IMR-90 (cell line): Measurements from ENCODE around the gene TRIM2.

Experiments used
- BHLHE40 ChIP-seq: fragments of 150-350 bp; IDR thresholded peaks from 2 replicates; pipeline ENCODE4 v1.6.1; 2016; ENCODE audit warnings: mild to moderate bottlenecking, low read depth, low read length
- CEBPB ChIP-seq: IDR thresholded peaks from 2 replicates; pipeline ENCODE4 v1.6.1; 2012; ENCODE audit warnings: low read depth, low read length, improper control_type of control experiment
- MAFK ChIP-seq: IDR thresholded peaks from 2 replicates; pipeline ENCODE4 v1.6.1; 2012; ENCODE audit warnings: low read depth, low read length, improper control_type of control experiment
- MAZ ChIP-seq: IDR thresholded peaks from 2 replicates; pipeline ENCODE4 v1.6.1; 2012; ENCODE audit warnings: low read depth, mild to moderate bottlenecking, low read length, improper control_type of control experiment, moderate library complexity, borderline replicate concordance
- NFE2L2 ChIP-seq: fragments of 150-350 bp; IDR thresholded peaks from 2 replicates; pipeline ENCODE4 v1.6.1; 2016; ENCODE audit warnings: low read depth, mild to moderate bottlenecking, low read length
- POLR2A ChIP-seq: IDR thresholded peaks from 2 replicates; pipeline ENCODE4 v1.6.1; 2012; ENCODE audit warnings: mild to moderate bottlenecking, low read depth, low read length
- RFX5 ChIP-seq: IDR thresholded peaks from 2 replicates; pipeline ENCODE4 v1.8.0; 2012; ENCODE audit warnings: low read depth, mild to moderate bottlenecking, low read length, moderate library complexity
- SMC3 ChIP-seq: fragments of 150-350 bp; IDR thresholded peaks from 2 replicates; pipeline ENCODE4 v1.6.1; 2016; ENCODE audit warnings: low read depth, mild to moderate bottlenecking, antibody characterized with exemption, low read length, moderate library complexity
- TF ChIP-seq, protein P1 (sequence below): conservative IDR thresholded peaks from 2 replicates; pipeline ENCODE4 v1.5.1; 2012; ENCODE audit warnings: mild to moderate bottlenecking, low read depth, low read length, improper control_type of control experiment
- TF ChIP-seq, protein P2 (sequence below): fragments of 150-350 bp; IDR thresholded peaks from 2 replicates; pipeline ENCODE4 v1.6.1; 2017; ENCODE audit warnings: mild to moderate bottlenecking, antibody characterized with exemption, low read length, low read depth

DNA sequence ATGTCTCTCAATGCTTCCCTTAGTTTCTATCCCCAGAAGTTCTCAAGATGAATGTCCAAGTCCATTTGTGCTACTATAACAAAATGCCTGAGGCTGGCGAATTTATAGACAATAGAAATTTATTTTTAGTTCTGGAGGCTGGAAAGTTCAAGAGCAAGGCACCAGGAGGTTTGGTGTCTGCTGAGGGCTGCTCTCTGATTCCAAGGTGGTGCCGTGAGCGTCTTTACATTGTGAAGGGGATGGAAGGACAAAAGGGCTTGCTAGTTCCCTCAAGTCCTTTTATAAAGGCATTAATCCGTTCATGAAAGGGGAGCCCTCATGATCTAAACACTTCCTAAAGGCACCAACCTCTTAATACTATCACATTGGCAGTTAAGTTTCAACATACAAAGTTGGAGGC lies 12.3 kb downstream of the TRIM2 start:
- TF ChIP-seq, protein P1, sequence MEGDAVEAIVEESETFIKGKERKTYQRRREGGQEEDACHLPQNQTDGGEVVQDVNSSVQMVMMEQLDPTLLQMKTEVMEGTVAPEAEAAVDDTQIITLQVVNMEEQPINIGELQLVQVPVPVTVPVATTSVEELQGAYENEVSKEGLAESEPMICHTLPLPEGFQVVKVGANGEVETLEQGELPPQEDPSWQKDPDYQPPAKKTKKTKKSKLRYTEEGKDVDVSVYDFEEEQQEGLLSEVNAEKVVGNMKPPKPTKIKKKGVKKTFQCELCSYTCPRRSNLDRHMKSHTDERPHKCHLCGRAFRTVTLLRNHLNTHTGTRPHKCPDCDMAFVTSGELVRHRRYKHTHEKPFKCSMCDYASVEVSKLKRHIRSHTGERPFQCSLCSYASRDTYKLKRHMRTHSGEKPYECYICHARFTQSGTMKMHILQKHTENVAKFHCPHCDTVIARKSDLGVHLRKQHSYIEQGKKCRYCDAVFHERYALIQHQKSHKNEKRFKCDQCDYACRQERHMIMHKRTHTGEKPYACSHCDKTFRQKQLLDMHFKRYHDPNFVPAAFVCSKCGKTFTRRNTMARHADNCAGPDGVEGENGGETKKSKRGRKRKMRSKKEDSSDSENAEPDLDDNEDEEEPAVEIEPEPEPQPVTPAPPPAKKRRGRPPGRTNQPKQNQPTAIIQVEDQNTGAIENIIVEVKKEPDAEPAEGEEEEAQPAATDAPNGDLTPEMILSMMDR = no peak
- TF ChIP-seq POLR2A (no peak), MAZ (no peak), NFE2L2 (no peak), MAFK (no peak), SMC3 (no peak), CEBPB (no peak), RFX5 (no peak), BHLHE40 (no peak)
- TF ChIP-seq, protein P2, sequence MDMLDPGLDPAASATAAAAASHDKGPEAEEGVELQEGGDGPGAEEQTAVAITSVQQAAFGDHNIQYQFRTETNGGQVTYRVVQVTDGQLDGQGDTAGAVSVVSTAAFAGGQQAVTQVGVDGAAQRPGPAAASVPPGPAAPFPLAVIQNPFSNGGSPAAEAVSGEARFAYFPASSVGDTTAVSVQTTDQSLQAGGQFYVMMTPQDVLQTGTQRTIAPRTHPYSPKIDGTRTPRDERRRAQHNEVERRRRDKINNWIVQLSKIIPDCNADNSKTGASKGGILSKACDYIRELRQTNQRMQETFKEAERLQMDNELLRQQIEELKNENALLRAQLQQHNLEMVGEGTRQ = no peak
